ENCODE results near the gene SLC30A5.

The SLC30A5 gene

GRCh38 chr5:69074664-69075521 lies 18.9 kb upstream of the SLC30A5 start:
- DNase-seq (ENCODE audit: low read depth in 1 of 2, low spot score in 1 of 2), result no peak
- Histone ChIP-seq H3K27ac (replicated peaks) (no peak overlapping the region), H3K4me3 (replicated peaks; ENCODE audit: insufficient read depth, low read length) (no peak overlapping the region), H3K27me3 (ENCODE audit: insufficient read depth, poor library complexity, severe bottlenecking) (no peaks in the 10 kb centered on the region)
- TF ChIP-seq REST (IDR thresholded peaks at IDR 0.05; ENCODE audit: insufficient replicate concordance, low read depth), result no peak
- no peak for TF ChIP-seq CTCF (IDR thresholded peaks at IDR 0.05; ENCODE audit: insufficient read depth, low read length)
- no peak for TF ChIP-seq GABPA (IDR thresholded peaks at IDR 0.05; ENCODE audit: low read depth)
- TF ChIP-seq POLR2AphosphoS5 (IDR thresholded peaks at IDR 0.05; ENCODE audit: low read depth), result no peak
- no peak for TF ChIP-seq SPI1 (IDR thresholded peaks at IDR 0.05; ENCODE audit: borderline replicate concordance, low read depth)

GRCh38 chr5:69075522-69076179 lies 18.2 kb upstream of the SLC30A5 start:
- no peak for DNase-seq (ENCODE audit: low read depth in 1 of 2, low spot score in 1 of 2)
- Histone ChIP-seq H3K4me3 (replicated peaks; ENCODE audit: insufficient read depth, low read length) (no peak overlapping the region), H3K27me3 (ENCODE audit: insufficient read depth, poor library complexity, severe bottlenecking) (no peaks in the 10 kb centered on the region), H3K27ac (replicated peaks) (no peak overlapping the region)
- no peak for TF ChIP-seq SPI1 (IDR thresholded peaks at IDR 0.05; ENCODE audit: borderline replicate concordance, low read depth)
- no peak for TF ChIP-seq CTCF (IDR thresholded peaks at IDR 0.05; ENCODE audit: insufficient read depth, low read length)
- no peak for TF ChIP-seq REST (IDR thresholded peaks at IDR 0.05; ENCODE audit: insufficient replicate concordance, low read depth)
- no peak for TF ChIP-seq POLR2AphosphoS5 (IDR thresholded peaks at IDR 0.05; ENCODE audit: low read depth)
- TF ChIP-seq GABPA (IDR thresholded peaks at IDR 0.05; ENCODE audit: low read depth), result no peak

- no peak for TF ChIP-seq REST (IDR thresholded peaks at IDR 0.05; ENCODE audit: insufficient replicate concordance, low read depth)
- Histone ChIP-seq H3K4me3 (replicated peaks; ENCODE audit: insufficient read depth, low read length) (no peak overlapping the region), H3K27ac (replicated peaks) (no peak overlapping the region), H3K27me3 (ENCODE audit: insufficient read depth, poor library complexity, severe bottlenecking) (no peaks in the 10 kb centered on the region)
- DNase-seq (ENCODE audit: low read depth in 1 of 2, low spot score in 1 of 2), result peak in 1 of 2 experiments; percentile 31
Measured at GRCh38 chr5:69078921-69079540, 14.8 kb upstream of the SLC30A5 start.
